ENCODE results near the gene NEO1.

Gene NEO1

GRCh38 chr15:73075160-73075859, 23.0 kb downstream of the NEO1 start:
- DNase-seq = no peak

- DNase-seq = no peak
These were observed 26.0 kb downstream of the NEO1 start for GRCh38 chr15:73078291-73078690.

- DNase-seq = no peak
These were observed 26.5 kb downstream of the NEO1 start for GRCh38 chr15:73078722-73079121.

GRCh38 chr15:73079565-73079964, 27.3 kb downstream of the NEO1 start:
- DNase-seq = no peak

GRCh38 chr15:73081321-73081958, 29.2 kb downstream of the NEO1 start:
- no peak for DNase-seq

- no peak for DNase-seq
These were observed 30.5 kb downstream of the NEO1 start for GRCh38 chr15:73082812-73083211.

- DNase-seq = no peak
These were observed 34.8 kb downstream of the NEO1 start for GRCh38 chr15:73087098-73087497.

GRCh38 chr15:73105064-73105463, 52.8 kb downstream of the NEO1 start:
- no peak for DNase-seq

GRCh38 chr15:73108676-73109075, 56.4 kb downstream of the NEO1 start:
- DNase-seq = no peak

GRCh38 chr15:73109765-73110164, 57.5 kb downstream of the NEO1 start:
- DNase-seq = no peak

- no peak for DNase-seq
These were observed 57.9 kb downstream of the NEO1 start for GRCh38 chr15:73110201-73110600.

GRCh38 chr15:73114064-73114463, 61.8 kb downstream of the NEO1 start:
- no peak for DNase-seq

- DNase-seq = no peak
These were observed 63.9 kb downstream of the NEO1 start for GRCh38 chr15:73116164-73116563.

- DNase-seq = no peak
These were observed 65.8 kb downstream of the NEO1 start for GRCh38 chr15:73118055-73118454.

GRCh38 chr15:73119478-73119877, 67.2 kb downstream of the NEO1 start:
- no peak for DNase-seq

GRCh38 chr15:73120269-73120668, 68.0 kb downstream of the NEO1 start:
- DNase-seq = no peak

- DNase-seq = no peak
These were observed 73.0 kb downstream of the NEO1 start for GRCh38 chr15:73125219-73125618.

GRCh38 chr15:73127302-73127936, 75.2 kb downstream of the NEO1 start:
- DNase-seq = no peak

- DNase-seq = no peak
These were observed 78.6 kb downstream of the NEO1 start for GRCh38 chr15:73130830-73131229.

GRCh38 chr15:73134196-73134595, 81.9 kb downstream of the NEO1 start:
- DNase-seq = no peak

GRCh38 chr15:73139041-73139743, 86.9 kb downstream of the NEO1 start:
- no peak for DNase-seq

GRCh38 chr15:73139744-73140553, 87.7 kb downstream of the NEO1 start:
- no peak for DNase-seq
